Right lobe of liver (tissue), 4 donors: Measurements from ENCODE around the gene SPG11.
A peak's percentile ranks its signal among the peaks of the same experiment; 100 is the strongest.

Source experiments
- CTCF ChIP-seq, 4 donors: fragments of 200-600 bp in 3 of 4; fragments of 450-650 bp in 1 of 4; IDR thresholded peaks; one replicate each; pipeline versions ENCODE4 v1.5.1 to v1.8.0; 2016 to 2022; ENCODE audit warnings: antibody characterized with exemption in 4 of 4, mild to moderate bottlenecking in 2 of 4
- POLR2A ChIP-seq: fragments of 450-650 bp; IDR thresholded peaks from one replicate; pipeline ENCODE4 v1.6.1; 2017; ENCODE audit warnings: antibody characterized with exemption, mild to moderate bottlenecking
- donor health status: DM: no; HTN: no; CAD: no.
- donor health status: DM: no; HTN: no; CAD: no.
- donor health status: DM: no; HTN: yes; CAD: no.

DNA sequence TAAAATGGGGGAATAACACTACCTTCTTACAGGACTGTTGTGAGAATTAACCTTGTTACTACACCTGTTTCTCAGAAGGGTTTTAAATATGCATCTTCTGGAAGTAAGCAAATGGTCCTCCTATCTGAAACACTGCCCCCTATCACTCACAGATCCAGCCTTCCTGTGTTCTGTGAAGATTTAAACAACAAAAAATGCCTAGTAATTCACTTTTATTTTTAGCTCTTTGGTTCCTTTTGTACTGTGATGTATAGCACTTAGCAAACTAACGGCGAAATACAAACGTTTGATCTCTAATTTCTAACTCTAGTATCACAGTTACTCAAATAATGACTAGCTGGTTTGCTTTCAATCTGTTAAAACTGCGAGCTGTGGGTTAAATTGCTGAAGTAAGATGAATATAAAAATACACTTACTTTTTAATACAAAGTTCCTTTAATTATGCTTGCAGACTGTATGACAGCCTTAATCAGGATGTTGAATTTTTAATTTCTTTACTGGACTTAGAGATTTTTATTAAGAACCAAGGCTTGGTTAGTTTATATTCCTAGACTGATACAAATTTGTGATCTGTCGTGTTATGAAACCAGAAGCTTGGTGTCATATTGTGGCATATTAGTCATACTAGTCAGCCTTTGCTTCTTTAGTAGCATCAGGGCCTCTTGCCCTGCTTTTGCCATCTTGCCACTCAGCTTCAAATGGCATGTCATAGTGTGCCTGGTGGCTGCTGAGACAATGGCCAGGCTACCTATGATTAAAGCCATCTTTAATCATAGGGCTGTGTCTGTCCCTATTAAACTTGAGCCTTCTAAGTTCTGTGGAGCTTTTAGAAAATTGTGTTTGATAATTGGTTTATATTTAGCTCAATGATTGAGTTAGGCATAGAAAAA is 117.3 kb downstream of the SPG11 start:
- TF ChIP-seq POLR2A, result no peak
- TF ChIP-seq CTCF (IDR thresholded peaks at IDR 0.05), result peak in 2 of 4 donors; percentile 22 to 32
